CD4-positive, alpha-beta T cell treated with Interferon gamma for 1 hour (primary cell): ENCODE results near the gene TTC33.
A peak's percentile ranks its signal among the peaks of the same experiment; 100 is the strongest.
"Not testable (repeated sequence)": the region's sequence is repeated elsewhere in the genome, so short reads cannot be mapped to it uniquely, and the experiment has no call there.

Experiments
- DNase-seq: peaks from one replicate; pipeline ENCODE4 v3.0.0-alpha.2; 2020

TTC33 gene

DNA sequence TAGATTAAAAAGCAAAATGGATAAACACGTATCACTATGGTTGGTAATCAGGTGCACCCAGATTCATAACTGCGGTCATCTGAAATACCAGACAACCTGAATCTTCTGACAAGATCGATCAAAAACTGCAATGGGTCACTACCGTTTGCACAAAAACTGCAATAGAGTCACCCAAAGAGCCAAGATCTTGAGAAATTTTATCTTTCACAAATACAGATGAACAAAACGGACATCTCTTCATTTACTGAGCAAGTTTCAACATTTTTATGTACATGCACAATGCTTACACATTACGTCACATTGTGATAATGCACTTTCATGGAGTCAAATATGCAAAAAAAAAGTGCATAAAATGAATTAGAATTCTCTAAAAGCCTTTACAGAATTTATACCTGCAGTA lies 23.8 kb upstream of the TTC33 start:
- no peak for DNase-seq

DNA sequence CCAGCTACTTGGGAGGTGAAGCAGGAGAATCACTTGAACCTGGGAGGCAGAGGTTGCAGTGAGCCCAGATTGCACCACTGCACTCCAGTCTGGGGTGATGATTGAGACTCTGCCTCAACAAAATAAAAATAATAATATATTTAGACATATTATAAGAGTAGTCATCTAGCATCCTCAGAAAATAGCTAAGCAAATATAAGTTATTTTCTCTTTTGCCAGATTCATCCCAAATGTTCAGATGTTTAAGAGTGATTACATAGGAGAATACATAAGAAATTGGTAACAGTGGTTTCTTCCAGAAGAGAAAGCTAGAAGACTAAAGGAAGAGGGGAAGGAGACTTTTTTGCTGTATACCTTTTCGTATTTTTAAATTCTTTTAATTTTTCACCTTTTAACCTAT lies 22.4 kb upstream of the TTC33 start:
- DNase-seq: no peak

DNA sequence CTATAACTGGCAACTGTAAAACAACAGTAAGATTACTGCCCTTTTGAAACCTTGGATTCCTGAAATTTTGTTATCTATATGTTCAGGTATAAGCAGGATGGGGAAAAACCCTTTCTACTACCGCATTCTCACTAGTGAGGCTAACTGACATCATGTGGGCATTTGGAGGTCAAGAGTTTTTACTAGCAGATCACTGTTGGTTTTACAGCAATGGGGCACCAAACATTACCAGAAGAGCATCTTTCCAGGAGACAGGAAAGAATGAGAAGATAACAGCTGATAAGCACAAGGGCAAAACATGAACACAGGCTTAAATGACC lies 20.9 kb upstream of the TTC33 start:
- no peak for DNase-seq

DNA sequence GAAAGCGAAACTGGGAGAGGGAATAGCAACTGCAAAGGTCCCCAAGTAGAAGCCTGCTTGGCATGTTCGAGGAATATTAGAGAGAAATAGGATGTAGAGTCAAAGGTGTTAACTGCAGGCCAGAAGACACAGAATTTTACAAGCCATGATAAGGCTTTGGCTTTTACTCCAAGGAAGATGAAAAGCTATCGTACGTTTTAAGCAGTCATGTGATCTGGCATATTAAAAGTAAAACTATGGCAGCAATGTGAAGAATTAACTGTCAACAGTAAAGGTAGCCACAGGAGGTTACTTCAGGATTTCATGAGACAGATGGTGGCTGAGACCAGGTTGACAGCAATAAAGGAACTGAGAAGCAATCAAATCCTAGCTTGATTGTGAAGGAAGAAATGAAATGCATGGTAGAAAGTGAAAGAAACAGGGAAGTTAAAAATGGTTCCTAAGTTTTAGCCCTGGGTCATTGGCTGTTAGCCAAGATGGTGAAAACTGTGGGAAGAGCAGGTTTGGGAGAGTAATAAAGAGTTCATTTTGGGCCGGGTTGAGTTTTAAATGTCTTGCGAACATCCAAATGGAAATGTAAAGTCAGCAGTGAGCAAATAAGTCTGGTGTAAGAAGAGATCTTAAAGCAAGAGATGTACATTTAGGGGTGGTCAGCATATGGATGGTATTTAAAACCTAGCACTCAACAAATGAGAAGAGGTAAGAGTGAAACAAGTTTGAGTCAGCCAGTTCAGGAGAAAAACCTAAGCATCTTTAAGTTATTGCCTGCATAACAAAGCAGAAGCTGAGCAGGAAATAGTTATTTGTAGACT lies 20.3 kb upstream of the TTC33 start:
- no peak for DNase-seq

DNA sequence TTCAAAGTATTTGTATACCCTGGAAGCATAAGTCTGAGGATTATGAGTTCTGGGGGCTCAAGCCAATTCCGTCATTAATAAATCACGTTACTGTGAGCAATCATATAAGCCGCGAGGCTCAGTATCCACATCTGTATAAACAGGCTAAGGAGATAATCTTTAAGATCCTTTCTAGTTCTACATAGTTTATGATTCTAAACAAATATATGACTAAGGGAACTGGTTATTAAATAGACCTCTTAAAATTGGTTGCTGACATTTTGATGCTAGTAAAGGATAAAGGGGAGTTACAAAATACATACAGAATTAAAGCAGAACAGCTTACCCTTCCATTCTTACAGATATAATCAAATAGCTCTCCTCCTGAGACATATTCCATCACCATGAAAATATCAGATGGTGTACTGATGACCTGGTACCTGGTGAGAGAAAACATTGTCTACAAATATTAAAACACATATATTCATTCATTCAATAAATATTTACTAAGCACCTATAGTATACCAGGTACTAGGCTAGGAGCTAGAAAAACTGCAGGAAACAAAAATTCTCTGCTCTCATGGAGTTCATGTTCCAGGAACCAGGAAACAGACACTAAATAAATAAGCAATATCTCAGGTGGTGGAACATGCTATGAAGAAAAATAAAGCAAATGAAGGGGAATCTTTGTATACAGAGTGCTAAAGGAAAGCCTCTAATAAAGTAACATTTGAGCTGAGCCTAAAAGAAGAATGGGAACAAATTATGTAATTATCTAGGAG lies 19.5 kb upstream of the TTC33 start:
- DNase-seq: no peak

DNA sequence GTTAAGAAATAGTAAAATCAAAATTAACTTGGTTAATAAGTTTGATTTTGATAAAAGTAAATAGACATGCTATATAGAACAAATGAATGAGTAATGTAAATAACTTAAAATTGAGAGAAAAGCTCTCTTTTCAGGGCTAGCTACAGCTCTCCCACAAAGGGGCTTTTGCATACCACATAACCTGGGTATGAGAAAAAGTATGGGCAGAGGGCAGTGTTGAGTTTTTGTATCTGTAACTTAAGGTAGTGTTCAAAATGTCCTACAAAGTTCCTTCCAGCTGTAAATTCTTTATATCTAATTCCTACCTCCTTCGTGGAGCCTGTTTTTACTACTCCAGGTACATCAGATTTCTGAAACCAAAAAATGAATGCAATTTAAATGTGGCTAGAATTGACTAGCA lies 18.9 kb upstream of the TTC33 start:
- no peak for DNase-seq

DNA sequence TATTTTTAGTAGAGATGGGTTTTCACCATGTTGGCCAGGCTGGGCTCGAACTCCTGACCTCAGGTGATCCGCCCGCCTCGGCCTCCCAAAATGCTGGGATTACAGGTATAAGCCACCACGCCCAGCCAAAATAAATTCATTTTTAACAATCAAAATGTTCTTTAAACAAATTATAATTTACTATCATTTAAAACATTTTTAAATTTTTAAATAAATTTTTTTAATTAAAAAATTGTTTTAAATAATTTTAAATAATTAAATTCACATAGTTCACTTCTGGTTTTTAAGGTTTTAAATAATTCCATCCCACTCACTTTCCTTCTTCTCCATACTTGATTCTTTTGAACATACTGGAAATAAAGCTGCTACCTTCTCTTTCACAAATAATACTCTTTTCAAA lies 15.0 kb upstream of the TTC33 start:
- DNase-seq: no peak

DNA sequence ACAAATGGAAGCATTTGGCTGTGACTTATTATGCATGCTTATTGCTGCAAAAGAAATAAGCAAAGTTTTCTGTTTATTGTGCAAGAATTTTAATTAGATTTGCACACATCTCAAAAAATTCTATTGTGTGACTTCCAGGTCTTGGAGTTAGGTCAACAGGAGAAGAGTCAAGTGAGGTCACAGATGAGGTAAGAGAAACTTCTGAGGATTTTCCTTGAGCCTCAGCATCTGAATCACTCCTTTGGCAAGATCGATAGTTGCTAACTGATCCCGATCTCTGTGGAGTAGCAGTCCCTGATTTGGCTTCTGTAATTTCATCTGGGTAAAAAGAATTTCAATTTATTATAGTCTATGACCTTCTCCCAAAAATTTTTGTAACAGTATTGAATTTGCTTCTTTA lies 6.9 kb upstream of the TTC33 start:
- no peak for DNase-seq

DNA sequence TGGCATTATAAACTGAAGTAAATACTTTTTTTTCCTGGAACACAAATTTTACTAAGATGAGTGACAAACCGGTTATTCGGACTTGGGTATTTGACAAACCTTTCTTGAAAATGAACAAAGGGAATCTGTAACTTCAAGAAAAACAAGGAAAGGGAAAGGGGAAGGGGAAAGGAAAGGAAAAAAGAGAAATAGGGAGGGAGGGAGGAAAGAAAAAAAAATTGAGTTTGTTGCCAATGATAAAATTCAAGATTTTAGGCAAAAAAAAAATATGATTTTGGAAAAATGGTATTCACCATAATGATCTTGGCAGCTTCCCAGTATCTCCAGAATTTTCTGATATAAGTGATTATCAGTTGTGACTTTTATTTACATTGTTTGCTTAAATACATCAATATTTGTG lies 1.6 kb upstream of the TTC33 start:
- no peak for DNase-seq

DNA sequence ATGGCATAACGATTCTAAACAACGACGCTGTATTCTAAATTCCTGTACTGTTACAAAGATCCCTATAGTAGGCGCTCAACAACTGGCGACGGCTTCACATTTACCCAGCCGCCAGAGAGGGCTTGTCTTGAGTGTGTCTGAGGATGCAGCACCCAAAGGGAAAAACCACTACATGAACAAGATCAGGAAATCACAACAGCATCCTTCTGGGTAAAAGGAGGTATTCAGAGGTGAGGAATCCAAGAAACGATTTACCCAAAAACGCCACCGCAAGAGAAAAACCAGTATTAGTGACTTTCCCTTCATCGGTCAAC lies 711 bp downstream of the TTC33 start:
- DNase-seq: peak; percentile 63

DNA sequence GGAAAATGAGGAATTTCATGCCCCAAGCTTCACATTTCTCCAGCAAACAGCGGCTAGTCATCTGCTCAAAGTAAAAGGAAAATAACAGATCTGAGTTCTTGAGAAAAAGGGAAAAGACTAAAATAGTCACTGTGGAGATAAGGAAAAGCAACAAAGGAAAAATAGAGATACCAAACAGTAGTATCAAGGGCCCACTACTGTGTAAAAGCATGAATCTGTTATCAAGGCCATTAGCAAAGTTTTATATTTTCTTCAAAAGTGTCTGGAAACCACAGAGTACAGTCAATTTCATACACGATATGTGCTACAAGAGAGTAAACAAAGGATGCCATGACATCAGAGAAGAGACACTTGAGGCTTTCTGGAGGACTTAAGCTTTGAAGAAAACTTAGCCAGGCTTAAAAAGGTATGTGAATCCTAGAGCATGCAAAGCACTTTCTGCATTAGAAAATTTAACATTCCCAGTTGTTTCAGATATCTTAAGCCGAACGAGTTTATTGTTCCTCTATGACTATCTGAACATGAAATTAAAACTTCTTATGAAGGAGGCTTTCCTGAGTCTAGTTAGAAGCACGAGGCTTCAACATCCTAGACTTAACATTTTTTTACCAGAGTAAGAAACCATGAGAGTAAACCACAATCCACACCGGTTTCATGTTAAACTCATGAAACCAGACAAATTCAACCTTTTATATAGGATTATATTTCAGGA lies 1.2 kb downstream of the TTC33 start:
- DNase-seq: no peak

DNA sequence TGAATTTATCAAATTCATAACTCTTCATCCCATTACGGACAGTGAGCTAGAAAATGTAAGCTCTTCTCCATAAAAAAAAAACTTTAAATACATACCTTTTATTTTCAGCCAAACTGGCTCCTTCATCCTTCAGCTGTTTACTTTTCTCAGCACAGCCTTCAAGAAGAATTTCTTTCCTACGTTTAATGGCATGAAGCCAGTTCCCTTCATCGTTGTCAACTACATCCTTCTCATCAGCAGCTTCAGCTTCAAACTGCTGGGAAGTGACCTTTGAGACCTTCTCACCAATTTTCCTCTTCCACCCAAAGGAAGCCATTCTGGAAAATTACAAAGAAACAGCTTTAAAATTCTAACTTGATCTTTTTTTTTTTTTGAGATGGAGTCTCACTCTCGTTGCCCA lies 9.1 kb downstream of the TTC33 start:
- no peak for DNase-seq

DNA sequence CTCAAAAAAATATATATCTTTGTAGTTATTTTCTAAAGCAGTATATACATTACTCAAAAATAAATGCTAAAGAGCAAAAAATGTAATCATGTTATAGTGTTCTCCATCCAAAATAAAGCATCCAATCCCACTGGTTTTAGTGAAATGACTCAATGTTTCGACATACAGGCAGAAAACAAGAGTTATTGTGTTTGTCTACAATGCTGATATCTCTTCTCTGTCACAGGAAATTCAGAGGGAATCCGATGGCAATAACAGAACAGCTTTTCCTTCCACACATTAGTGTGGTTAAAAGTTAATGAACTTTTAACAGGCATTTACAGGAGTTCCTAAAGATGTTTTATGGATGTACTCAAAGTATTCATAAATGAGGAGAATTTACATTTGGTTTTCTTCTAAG lies 12.0 kb downstream of the TTC33 start:
- DNase-seq: no peak

DNA sequence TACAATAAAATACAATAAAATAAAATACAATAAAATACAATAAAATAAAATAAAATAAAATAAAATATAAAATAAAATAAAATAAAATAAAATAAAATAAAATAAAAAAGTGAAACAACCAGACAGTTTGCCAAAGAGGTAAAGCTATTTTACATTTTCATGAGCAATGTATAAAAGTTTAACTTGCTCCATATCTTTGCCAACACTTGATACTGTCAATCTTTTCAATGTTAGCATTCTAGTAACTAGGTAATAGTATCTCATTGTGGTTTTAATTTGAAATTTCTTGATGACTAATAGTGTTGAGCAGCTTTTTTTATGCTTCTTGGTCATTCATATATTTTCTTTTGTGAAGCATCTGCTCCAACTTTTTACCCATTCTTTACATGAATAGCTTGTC lies 17.3 kb downstream of the TTC33 start:
- DNase-seq: no peak

DNA sequence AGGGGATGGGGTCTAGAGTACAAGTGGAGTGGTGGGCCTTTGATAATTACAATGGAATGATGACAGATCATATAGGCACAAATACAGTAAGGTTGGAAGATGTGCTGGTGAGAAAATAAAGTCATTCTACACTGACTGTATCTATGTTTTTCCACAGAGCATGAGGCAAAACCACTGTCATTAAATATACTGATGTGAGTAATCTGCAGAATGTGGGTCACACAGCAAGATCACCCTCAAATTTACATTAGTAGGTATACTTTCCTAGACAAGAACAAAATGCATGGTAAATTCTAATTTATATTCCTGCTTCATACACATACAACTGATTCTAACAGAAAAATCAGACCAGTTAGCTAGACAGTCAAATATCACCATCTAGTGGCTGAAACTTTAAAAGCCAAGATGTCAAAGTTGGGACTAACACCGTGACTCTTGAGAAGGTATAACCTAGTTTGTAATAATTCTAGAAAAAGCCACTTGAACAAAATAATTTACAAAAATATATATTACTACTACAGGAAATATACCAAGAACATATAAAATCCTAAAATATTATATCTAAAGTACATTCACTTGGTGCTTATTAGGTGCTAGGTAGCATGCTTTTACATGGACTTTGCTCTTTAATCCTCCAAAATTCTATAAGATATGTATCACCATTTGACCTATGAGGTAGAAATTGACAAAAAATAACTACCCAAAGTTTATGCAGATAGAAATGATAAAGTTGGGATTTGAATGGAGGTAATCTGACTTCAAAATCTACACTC lies 19.5 kb downstream of the TTC33 start:
- DNase-seq: no peak

DNA sequence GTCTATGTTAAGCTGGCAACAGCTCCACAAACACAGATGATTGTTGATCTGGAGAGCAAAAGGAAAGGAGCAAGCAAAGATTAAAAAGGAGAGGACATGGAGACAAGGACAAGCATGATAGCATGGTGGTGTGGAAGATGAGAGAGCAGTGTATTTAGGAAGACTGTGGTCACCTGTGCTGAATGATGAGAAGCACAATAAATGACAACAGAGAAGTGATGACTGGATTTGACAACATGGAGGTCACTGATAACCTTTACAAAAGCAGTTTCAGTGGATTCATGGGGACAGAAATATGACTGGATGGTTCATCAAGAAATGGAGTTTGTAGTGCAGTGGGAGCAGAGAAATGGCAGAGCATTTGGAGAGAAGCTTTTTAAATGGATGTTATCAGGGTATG lies 20.2 kb downstream of the TTC33 start:
- no peak for DNase-seq

DNA sequence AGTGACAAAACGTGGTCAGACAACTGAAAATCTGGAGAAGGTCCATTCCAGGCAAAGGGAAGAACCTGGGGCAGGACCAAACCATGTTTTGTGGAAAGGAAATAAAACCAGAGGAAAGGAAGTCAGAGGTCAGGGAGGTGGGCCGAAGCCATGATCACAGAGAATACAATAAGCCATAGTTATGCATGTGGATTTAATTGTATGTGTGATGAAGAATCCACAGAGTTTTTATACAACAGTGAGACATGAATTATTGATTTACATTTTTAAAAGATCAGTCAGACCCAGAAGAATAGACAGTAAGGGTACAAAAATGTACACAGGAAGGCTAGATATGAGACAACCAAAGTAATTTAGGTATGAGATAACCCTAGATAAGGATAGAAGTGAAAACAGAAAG lies 20.8 kb downstream of the TTC33 start:
- no peak for DNase-seq

DNA sequence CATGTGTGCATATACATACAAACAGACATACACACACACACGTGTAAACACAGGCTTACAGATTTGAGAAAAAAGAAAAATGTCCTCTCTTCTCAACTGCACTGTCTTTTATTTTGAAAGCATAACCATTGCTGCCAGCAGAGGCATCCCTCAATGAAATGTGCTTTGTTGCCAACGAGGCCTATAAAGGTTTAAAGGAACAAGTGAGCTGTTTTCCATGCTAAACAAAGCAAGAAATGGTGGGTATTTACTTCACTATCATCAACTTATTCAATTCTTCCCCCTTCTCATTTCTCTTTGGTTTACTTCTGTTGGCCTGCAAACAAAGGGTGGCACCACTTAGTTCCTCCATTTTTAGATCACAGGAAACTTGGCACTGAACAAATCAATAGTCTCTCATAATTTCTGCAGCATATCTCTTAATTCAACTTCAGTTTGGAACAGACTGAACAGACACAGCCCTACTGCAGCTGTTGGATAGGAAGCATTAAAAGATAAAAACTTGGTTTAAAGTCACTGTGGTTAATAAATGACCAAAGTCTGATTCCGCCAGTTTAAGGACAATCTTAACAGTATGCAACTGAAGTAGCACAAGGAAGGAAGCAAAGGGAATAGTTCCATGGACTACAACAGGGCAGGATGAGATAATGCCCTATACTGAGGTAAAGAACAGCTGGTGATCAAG lies 21.7 kb downstream of the TTC33 start:
- DNase-seq: no peak

DNA sequence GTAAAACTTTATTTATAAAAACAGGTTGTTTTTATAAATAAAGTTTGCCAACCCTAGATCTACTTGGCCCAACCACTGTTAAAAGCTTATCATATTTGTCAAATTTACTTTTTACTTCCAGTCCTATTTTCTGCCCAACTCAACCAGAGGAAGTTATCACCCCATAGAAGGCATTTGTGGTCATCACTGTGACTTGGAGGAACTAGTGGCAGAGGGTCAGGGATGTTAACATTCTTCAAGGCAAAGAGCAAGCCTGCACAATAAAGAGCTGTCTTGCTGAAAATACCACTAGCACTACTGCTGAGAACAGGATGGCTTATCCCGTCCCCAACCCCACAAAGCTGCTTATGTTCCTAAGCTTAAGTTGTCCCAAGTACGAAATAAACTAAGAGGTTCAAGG lies 22.3 kb downstream of the TTC33 start:
- DNase-seq: no peak

DNA sequence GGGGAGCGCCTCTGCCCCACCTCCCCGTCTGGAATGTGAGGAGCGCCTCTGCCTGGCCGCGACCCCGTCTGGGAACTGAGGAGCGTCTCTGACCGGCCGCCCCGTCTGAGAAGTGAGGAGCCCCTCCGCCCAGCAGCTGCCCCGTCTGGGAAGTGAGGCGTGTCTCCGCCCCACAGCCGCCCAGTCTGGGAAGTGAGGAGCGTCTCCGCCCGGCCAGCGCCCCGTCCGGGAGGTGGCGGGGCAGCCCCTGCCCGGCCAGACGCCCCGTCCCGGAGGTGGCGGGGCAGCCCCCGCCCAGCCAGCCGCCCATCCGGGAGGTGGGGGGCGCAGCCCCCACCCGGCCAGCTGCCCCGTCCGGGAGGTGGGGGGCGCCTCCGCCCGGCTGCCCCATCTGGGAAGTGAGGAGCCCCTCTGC lies 33.3 kb downstream of the TTC33 start:
- not testable (repeated sequence) for DNase-seq

DNA sequence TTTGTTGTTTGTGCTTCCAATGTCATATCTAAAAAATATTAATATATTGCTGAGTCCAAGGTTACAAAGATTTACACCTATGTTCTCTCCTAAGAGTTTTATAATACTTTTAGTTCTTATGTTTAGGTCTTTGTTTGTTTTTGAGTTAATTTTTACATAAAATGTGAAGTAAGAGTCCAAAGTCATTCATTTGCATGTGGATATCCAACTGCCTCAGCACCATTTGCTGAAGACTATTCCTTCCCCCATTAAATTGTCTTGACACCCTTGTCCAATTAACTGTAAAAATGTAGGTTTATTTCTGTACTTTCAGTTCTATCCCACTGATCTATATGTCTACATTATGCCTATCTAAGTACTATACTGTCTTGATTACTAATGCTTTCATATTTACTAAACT lies 35.7 kb downstream of the TTC33 start:
- no peak for DNase-seq

DNA sequence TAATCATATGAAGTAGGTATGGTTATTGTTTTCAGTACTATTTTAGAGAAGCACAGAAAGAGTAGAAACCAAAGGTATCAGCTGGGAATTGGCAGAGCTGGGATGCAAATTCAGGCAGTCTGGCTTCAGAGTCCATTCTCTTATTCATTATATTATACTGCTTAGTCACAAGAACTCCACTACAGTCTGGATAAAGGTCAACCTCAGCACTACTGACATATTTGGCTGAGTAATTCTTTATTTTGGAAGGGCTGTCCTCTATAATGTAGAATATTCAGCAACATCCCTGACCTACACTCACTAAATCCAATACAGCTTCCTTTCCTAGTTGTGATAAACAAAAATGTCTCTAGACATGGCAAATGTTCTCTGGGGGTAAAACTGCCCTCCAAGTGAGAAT lies 38.5 kb downstream of the TTC33 start:
- DNase-seq: no peak

DNA sequence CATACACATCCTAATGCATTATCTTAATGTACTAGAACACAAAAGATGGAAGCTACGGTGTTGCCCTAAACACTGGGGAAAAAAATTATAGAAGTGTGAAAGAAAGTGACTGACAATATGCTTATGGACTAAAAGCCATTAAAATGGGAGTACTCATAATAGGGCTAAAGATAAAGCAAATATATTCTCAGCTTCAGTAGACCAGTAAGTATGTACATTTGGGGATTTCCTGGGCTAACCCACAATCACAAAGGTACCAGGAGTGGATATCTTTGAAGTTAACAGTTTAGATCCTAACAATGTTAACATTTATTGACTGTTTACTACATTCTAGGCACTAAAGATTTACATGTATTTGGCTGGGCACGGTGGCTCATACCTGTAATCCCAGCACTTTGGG lies 39.2 kb downstream of the TTC33 start:
- DNase-seq: no peak
